Renal pelvis (tissue), 4 donors: ENCODE measurements around the gene MALL. TPM values are rescaled to one million over a fixed set of nuclear protein-coding genes. Genes with fewer than 3 reads are reported as not detected.
A peak's percentile ranks its signal among the peaks of the same experiment; 100 is the strongest.
"Not testable (repeated sequence)": the region's sequence is repeated elsewhere in the genome, so short reads cannot be mapped to it uniquely, and the experiment has no call there.

Experiments
- DNase-seq: peaks from one replicate; pipeline ENCODE4 v3.0.0-alpha.2; 2013
- polyA plus RNA-seq, 3 donors: library from polyadenylated mRNA; unstranded; fragments of 120-200 nt; gene quantifications; one replicate each; pipeline ENCODE4 v1.2.1, GENCODE V29; 2013; ENCODE audit not compliant: insufficient read length in 3 of 3

MALL gene
- polyA plus RNA-seq, 3 donors, result 13.4 to 16.0 (median 14.4) TPM

- DNase-seq, result no peak
Measured at GRCh38 chr2:110124038-110124825, 8.6 kb upstream of the MALL start.

- no peak for DNase-seq
Measured at GRCh38 chr2:110121592-110121991, 6.0 kb upstream of the MALL start.

GRCh38 chr2:110121052-110121334 lies 5.4 kb upstream of the MALL start:
- no peak for DNase-seq

GRCh38 chr2:110120171-110121051 lies 4.8 kb upstream of the MALL start:
- no peak for DNase-seq

- no peak for DNase-seq
Measured at GRCh38 chr2:110116033-110116710, 550 bp upstream of the MALL start.

GRCh38 chr2:110114831-110115255 lies 779 bp downstream of the MALL start:
- no peak for DNase-seq

- no peak for DNase-seq
Measured at GRCh38 chr2:110113961-110114591, 1.5 kb downstream of the MALL start.

GRCh38 chr2:110108291-110108690 lies 7.3 kb downstream of the MALL start:
- DNase-seq, result not testable (repeated sequence)

GRCh38 chr2:110107092-110108079 lies 8.2 kb downstream of the MALL start:
- no peak for DNase-seq

GRCh38 chr2:110106642-110107041 lies 9.0 kb downstream of the MALL start:
- no peak for DNase-seq

GRCh38 chr2:110105608-110106467 lies 9.8 kb downstream of the MALL start:
- DNase-seq, result no peak

GRCh38 chr2:110105183-110105582 lies 10.4 kb downstream of the MALL start:
- DNase-seq, result no peak

- DNase-seq, result no peak
Measured at GRCh38 chr2:110104025-110104771, 11.4 kb downstream of the MALL start.

GRCh38 chr2:110103061-110103961 lies 12.3 kb downstream of the MALL start:
- DNase-seq, result no peak

- DNase-seq, result no peak
Measured at GRCh38 chr2:110101901-110102803, 13.5 kb downstream of the MALL start.

GRCh38 chr2:110101280-110101844 lies 14.3 kb downstream of the MALL start:
- peak; percentile 65 for DNase-seq
